ENCODE data around the gene SPAG5.

The SPAG5 gene

GRCh38 chr17:28541439-28541838, 57.4 kb downstream of the SPAG5 start:
- no peak for DNase-seq (ENCODE audit: low read depth)

- DNase-seq (ENCODE audit: low read depth), result no peak
Observed at GRCh38 chr17:28540231-28540630, 58.6 kb downstream of the SPAG5 start.

- no peak for DNase-seq (ENCODE audit: low read depth)
Observed at GRCh38 chr17:28538296-28538895, 60.4 kb downstream of the SPAG5 start.

GRCh38 chr17:28537219-28537610, 61.6 kb downstream of the SPAG5 start:
- no peak for DNase-seq (ENCODE audit: low read depth)

- DNase-seq (ENCODE audit: low read depth), result no peak
Observed at GRCh38 chr17:28536532-28537218, 62.1 kb downstream of the SPAG5 start.

- DNase-seq (ENCODE audit: low read depth), result no peak
Observed at GRCh38 chr17:28534740-28535375, 64.0 kb downstream of the SPAG5 start.

GRCh38 chr17:28533091-28533807, 65.6 kb downstream of the SPAG5 start:
- no peak for DNase-seq (ENCODE audit: low read depth)

- no peak for DNase-seq (ENCODE audit: low read depth)
Observed at GRCh38 chr17:28532050-28532960, 66.5 kb downstream of the SPAG5 start.

- DNase-seq (ENCODE audit: low read depth), result no peak
Observed at GRCh38 chr17:28530926-28531325, 67.9 kb downstream of the SPAG5 start.

- DNase-seq (ENCODE audit: low read depth), result no peak
Observed at GRCh38 chr17:28530250-28530649, 68.6 kb downstream of the SPAG5 start.

GRCh38 chr17:28529013-28529400, 69.8 kb downstream of the SPAG5 start:
- DNase-seq (ENCODE audit: low read depth), result no peak

- DNase-seq (ENCODE audit: low read depth), result peak; percentile 23
Observed at GRCh38 chr17:28528327-28529012, 70.4 kb downstream of the SPAG5 start.

GRCh38 chr17:28527859-28528258, 71.0 kb downstream of the SPAG5 start:
- no peak for DNase-seq (ENCODE audit: low read depth)
